HEK293 (cell line): ENCODE measurements around the gene SAFB.

Experiments used
- BCL6B ChIP-seq: fragments of 450-650 bp; formaldehyde crosslinking; IDR thresholded peaks from 2 replicates; pipeline ENCODE4 v1.5.1; 2017; ENCODE audit warnings: missing biosample characterization, missing genetic modification characterization
- CTCF ChIP-seq: fragments of 450-650 bp; formaldehyde crosslinking; IDR thresholded peaks from 2 replicates; pipeline ENCODE4 v1.5.1; 2016; ENCODE audit warnings: missing biosample characterization, missing genetic modification characterization
- KLF16 ChIP-seq: fragments of 450-650 bp; formaldehyde crosslinking; IDR thresholded peaks from 2 replicates; pipeline ENCODE4 v1.5.1; 2017; ENCODE audit warnings: missing biosample characterization, missing genetic modification characterization
- REPIN1 ChIP-seq: fragments of 450-650 bp; formaldehyde crosslinking; IDR thresholded peaks from 2 replicates; pipeline ENCODE4 v1.5.1; 2017; ENCODE audit warnings: missing biosample characterization, missing genetic modification characterization, low read depth
- SP2 ChIP-seq: fragments of 450-650 bp; formaldehyde crosslinking; IDR thresholded peaks from 2 replicates; pipeline ENCODE4 v1.5.1; 2016; ENCODE audit warnings: missing biosample characterization, missing genetic modification characterization
- YY1 ChIP-seq: fragments of 450-650 bp; formaldehyde crosslinking; IDR thresholded peaks from 2 replicates; pipeline ENCODE4 v1.5.1; 2018; ENCODE audit warnings: missing biosample characterization, missing genetic modification characterization
- ZBTB11 ChIP-seq: fragments of 450-650 bp; formaldehyde crosslinking; conservative IDR thresholded peaks from 2 replicates; pipeline ENCODE4 v1.5.1; 2016; ENCODE audit warnings: low read depth, missing biosample characterization, missing genetic modification characterization
- ZBTB20 ChIP-seq: fragments of 450-650 bp; formaldehyde crosslinking; IDR thresholded peaks from 2 replicates; pipeline ENCODE4 v1.5.1; 2016; ENCODE audit warnings: missing biosample characterization, missing genetic modification characterization
- ZNF112 ChIP-seq: fragments of 450-650 bp; formaldehyde crosslinking; IDR thresholded peaks from 2 replicates; pipeline ENCODE4 v1.5.0; 2017; ENCODE audit warnings: missing biosample characterization, missing genetic modification characterization
- ZNF175 ChIP-seq: fragments of 450-650 bp; formaldehyde crosslinking; IDR thresholded peaks from 2 replicates; pipeline ENCODE4 v1.5.1; 2016; ENCODE audit warnings: missing biosample characterization, missing genetic modification characterization
- ZNF239 ChIP-seq: fragments of 450-650 bp; formaldehyde crosslinking; IDR thresholded peaks from 2 replicates; pipeline ENCODE4 v1.5.1; 2016; ENCODE audit warnings: missing biosample characterization, missing genetic modification characterization
- ZNF280C ChIP-seq: fragments of 450-650 bp; formaldehyde crosslinking; IDR thresholded peaks from 2 replicates; pipeline ENCODE4 v1.5.1; 2016; ENCODE audit warnings: missing biosample characterization, missing genetic modification characterization
- ZNF521 ChIP-seq: fragments of 450-650 bp; formaldehyde crosslinking; IDR thresholded peaks from 2 replicates; pipeline ENCODE4 v1.5.1; 2017; ENCODE audit warnings: missing biosample characterization, mild to moderate bottlenecking, missing genetic modification characterization
- ZNF555 ChIP-seq: fragments of 450-650 bp; formaldehyde crosslinking; conservative IDR thresholded peaks from 2 replicates; pipeline ENCODE4 v1.5.1; 2017; ENCODE audit warnings: missing biosample characterization, mild to moderate bottlenecking, missing genetic modification characterization, inconsistent platforms

GRCh38 chr19:5637971-5638370, 15.1 kb downstream of the SAFB start:
- TF ChIP-seq ZNF280C (tag by site-specific recombination) (no peak), YY1 (no peak), SP2 (no peak), ZNF521 (tag by site-specific recombination) (no peak), ZNF112 (no peak), CTCF (tag by site-specific recombination) (no peak), ZBTB11 (tag by site-specific recombination) (no peak), ZBTB20 (tag by site-specific recombination) (no peak), KLF16 (tag by site-specific recombination) (no peak), BCL6B (tag by site-specific recombination) (no peak), ZNF239 (no peak), REPIN1 (tag by site-specific recombination) (no peak), ZNF175 (tag by site-specific recombination) (no peak), ZNF555 (no peak)
